SK-N-SH treated with all-trans-retinoic acid at 6 μM for 48 hours (cell line): Measurements from ENCODE around the gene MESD.

Source experiments
- ATAC-seq: fragments of 200-7000 bp; cut with Tn5 transposase; 3 replicates; pipeline ENCODE4 v1.9.1; 2020; ENCODE audit warnings: mild to moderate bottlenecking, moderate library complexity
- ARNTL ChIP-seq: fragments of 450-650 bp; formaldehyde crosslinking; IDR thresholded peaks from 2 replicates; pipeline ENCODE4 v1.5.0; 2020; ENCODE audit warnings: low read depth, mild to moderate bottlenecking, moderate library complexity, borderline replicate concordance
- BACH2 ChIP-seq: fragments of 250-450 bp; sonication (Bioruptor Pico); IDR thresholded peaks from 2 replicates; pipeline ENCODE4 v1.9.0; 2021; ENCODE audit warnings: mild to moderate bottlenecking, borderline replicate concordance
- CSDC2 ChIP-seq: fragments of 250-450 bp; sonication (Bioruptor Pico); IDR thresholded peaks from 2 replicates; pipeline ENCODE4 v1.5.0; 2020; ENCODE audit warnings: mild to moderate bottlenecking, moderate library complexity
- CSRNP3 ChIP-seq: fragments of 250-450 bp; sonication (Bioruptor Pico); IDR thresholded peaks from 2 replicates; pipeline ENCODE4 v1.5.1; 2021; ENCODE audit warnings: mild to moderate bottlenecking, moderate library complexity
- ESRRG ChIP-seq: fragments of 250-450 bp; sonication (Bioruptor Pico); IDR thresholded peaks from 2 replicates; pipeline ENCODE4 v1.6.1; 2021; ENCODE audit warnings: mild to moderate bottlenecking
- GLIS3 ChIP-seq: fragments of 250-450 bp; sonication (Bioruptor Pico); IDR thresholded peaks from 2 replicates; pipeline ENCODE4 v1.5.0; 2020; ENCODE audit warnings: mild to moderate bottlenecking, moderate library complexity
- ISL1 ChIP-seq: fragments of 250-450 bp; sonication (Bioruptor Pico); IDR thresholded peaks from 2 replicates; pipeline ENCODE4 v2.1.2; 2022; ENCODE audit warnings: mild to moderate bottlenecking, moderate library complexity
- OSR1 ChIP-seq: fragments of 250-450 bp; sonication (Bioruptor Pico); IDR thresholded peaks from 2 replicates; pipeline ENCODE4 v1.8.0; 2022; ENCODE audit warnings: moderate library complexity, mild to moderate bottlenecking, inconsistent platforms
- PPARA ChIP-seq: fragments of 250-450 bp; sonication (Bioruptor Pico); IDR thresholded peaks from 2 replicates; pipeline ENCODE4 v1.5.0; 2020; ENCODE audit warnings: mild to moderate bottlenecking, borderline replicate concordance
- RARB ChIP-seq: fragments of 250-450 bp; sonication (Bioruptor Pico); IDR thresholded peaks from 2 replicates; pipeline ENCODE4 v1.8.0; 2021; ENCODE audit warnings: mild to moderate bottlenecking, moderate library complexity
- SNAI2 ChIP-seq: fragments of 250-450 bp; sonication (Bioruptor Pico); IDR thresholded peaks from 2 replicates; pipeline ENCODE4 v1.5.0; 2020; ENCODE audit warnings: mild to moderate bottlenecking, moderate library complexity
- TCF4 ChIP-seq: fragments of 250-450 bp; sonication (Bioruptor Pico); IDR thresholded peaks from 2 replicates; pipeline ENCODE4 v1.8.0; 2021; ENCODE audit warnings: mild to moderate bottlenecking, moderate library complexity, borderline replicate concordance
- TOX ChIP-seq: fragments of 250-450 bp; sonication (Bioruptor Pico); IDR thresholded peaks from 2 replicates; pipeline ENCODE4 v1.8.0; 2021; ENCODE audit warnings: mild to moderate bottlenecking, moderate library complexity, borderline replicate concordance
- ZC3H10 ChIP-seq: fragments of 250-450 bp; sonication (Bioruptor Pico); IDR thresholded peaks from 2 replicates; pipeline ENCODE4 v1.5.1; 2021; ENCODE audit warnings: mild to moderate bottlenecking, moderate library complexity
- ZFP3 ChIP-seq: fragments of 250-450 bp; sonication (Bioruptor Pico); IDR thresholded peaks from 2 replicates; pipeline ENCODE4 v1.5.0; 2020; ENCODE audit warnings: mild to moderate bottlenecking, moderate library complexity
- ZFP30 ChIP-seq: fragments of 450-650 bp; formaldehyde crosslinking; IDR thresholded peaks from 2 replicates; pipeline ENCODE4 v1.5.0; 2022; ENCODE audit warnings: mild to moderate bottlenecking, moderate library complexity
- ZNF565 ChIP-seq: fragments of 450-650 bp; formaldehyde crosslinking; conservative IDR thresholded peaks from 2 replicates; pipeline ENCODE4 v1.5.0; 2020; ENCODE audit warnings: low read depth, mild to moderate bottlenecking, moderate library complexity
- ZNF70 ChIP-seq: fragments of 450-650 bp; formaldehyde crosslinking; IDR thresholded peaks from 2 replicates; pipeline ENCODE4 v1.5.0; 2020; ENCODE audit warnings: mild to moderate bottlenecking, moderate library complexity
- ZNF8 ChIP-seq: fragments of 450-650 bp; formaldehyde crosslinking; IDR thresholded peaks from 2 replicates; pipeline ENCODE4 v1.5.0; 2020; ENCODE audit warnings: mild to moderate bottlenecking, moderate library complexity
- TF ChIP-seq, protein P1 (sequence below): fragments of 250-450 bp; sonication (Bioruptor Pico); IDR thresholded peaks from 2 replicates; pipeline ENCODE4 v1.8.0; 2021; ENCODE audit warnings: low read depth, mild to moderate bottlenecking, moderate library complexity, borderline replicate concordance
- TF ChIP-seq, protein P2 (sequence below): fragments of 250-450 bp; sonication (Bioruptor Pico); IDR thresholded peaks from 2 replicates; pipeline ENCODE4 v1.5.1; 2020; ENCODE audit warnings: low read depth, mild to moderate bottlenecking, moderate library complexity
- TF ChIP-seq, protein P3 (sequence below): fragments of 250-450 bp; sonication (Bioruptor Pico); IDR thresholded peaks from 2 replicates; pipeline ENCODE4 v1.8.0; 2020; ENCODE audit warnings: mild to moderate bottlenecking, moderate library complexity, borderline replicate concordance

MESD gene

DNA sequence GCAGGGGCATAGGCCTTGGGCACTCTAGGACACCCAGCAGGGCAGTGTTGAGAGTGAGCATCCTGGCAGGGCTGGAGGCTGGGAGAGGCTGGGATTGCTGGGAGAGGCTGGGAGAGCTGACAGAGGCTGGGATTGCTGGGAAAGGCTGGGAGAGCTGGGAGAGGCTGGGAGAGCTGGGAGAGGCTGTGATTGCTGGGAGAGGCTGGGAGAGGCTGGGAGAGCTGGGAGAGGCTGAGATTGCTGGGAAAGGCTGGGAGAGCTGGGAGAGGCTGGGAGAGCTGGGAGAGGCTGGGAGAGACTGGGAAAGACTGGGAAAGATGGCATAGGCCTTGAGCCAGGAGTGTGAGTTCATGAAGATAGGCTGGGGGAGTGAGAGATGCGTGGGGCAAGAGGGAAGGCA lies 77.8 kb downstream of the MESD start:
- no peak; the same call in 2 of the 3 replicates for ATAC-seq
- TF ChIP-seq, protein P1, sequence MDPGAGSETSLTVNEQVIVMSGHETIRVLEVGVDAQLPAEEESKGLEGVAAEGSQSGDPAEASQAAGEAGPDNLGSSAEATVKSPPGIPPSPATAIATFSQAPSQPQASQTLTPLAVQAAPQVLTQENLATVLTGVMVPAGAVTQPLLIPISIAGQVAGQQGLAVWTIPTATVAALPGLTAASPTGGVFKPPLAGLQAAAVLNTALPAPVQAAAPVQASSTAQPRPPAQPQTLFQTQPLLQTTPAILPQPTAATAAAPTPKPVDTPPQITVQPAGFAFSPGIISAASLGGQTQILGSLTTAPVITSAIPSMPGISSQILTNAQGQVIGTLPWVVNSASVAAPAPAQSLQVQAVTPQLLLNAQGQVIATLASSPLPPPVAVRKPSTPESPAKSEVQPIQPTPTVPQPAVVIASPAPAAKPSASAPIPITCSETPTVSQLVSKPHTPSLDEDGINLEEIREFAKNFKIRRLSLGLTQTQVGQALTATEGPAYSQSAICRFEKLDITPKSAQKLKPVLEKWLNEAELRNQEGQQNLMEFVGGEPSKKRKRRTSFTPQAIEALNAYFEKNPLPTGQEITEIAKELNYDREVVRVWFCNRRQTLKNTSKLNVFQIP: no peak
- TF ChIP-seq ZFP30 (CRISPR knock-in tag) (no peak), ZFP3 (CRISPR knock-in tag) (no peak), ZNF565 (CRISPR knock-in tag) (no peak), ZC3H10 (CRISPR knock-in tag) (no peak), CSDC2 (CRISPR knock-in tag) (no peak), ZNF70 (no peak), TCF4 (CRISPR knock-in tag) (no peak), ISL1 (CRISPR knock-in tag) (no peak), BACH2 (no peak), ARNTL (CRISPR knock-in tag) (no peak), PPARA (CRISPR knock-in tag) (no peak), SNAI2 (no peak), ZNF8 (CRISPR knock-in tag) (no peak), CSRNP3 (CRISPR knock-in tag) (no peak)
- TF ChIP-seq, protein P2, sequence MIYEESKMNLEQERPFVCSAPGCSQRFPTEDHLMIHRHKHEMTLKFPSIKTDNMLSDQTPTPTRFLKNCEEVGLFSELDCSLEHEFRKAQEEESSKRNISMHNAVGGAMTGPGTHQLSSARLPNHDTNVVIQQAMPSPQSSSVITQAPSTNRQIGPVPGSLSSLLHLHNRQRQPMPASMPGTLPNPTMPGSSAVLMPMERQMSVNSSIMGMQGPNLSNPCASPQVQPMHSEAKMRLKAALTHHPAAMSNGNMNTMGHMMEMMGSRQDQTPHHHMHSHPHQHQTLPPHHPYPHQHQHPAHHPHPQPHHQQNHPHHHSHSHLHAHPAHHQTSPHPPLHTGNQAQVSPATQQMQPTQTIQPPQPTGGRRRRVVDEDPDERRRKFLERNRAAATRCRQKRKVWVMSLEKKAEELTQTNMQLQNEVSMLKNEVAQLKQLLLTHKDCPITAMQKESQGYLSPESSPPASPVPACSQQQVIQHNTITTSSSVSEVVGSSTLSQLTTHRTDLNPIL (CRISPR knock-in tag): no peak
- TF ChIP-seq, protein P3, sequence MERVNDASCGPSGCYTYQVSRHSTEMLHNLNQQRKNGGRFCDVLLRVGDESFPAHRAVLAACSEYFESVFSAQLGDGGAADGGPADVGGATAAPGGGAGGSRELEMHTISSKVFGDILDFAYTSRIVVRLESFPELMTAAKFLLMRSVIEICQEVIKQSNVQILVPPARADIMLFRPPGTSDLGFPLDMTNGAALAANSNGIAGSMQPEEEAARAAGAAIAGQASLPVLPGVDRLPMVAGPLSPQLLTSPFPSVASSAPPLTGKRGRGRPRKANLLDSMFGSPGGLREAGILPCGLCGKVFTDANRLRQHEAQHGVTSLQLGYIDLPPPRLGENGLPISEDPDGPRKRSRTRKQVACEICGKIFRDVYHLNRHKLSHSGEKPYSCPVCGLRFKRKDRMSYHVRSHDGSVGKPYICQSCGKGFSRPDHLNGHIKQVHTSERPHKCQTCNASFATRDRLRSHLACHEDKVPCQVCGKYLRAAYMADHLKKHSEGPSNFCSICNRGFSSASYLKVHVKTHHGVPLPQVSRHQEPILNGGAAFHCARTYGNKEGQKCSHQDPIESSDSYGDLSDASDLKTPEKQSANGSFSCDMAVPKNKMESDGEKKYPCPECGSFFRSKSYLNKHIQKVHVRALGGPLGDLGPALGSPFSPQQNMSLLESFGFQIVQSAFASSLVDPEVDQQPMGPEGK (CRISPR knock-in tag): no peak
- TF ChIP-seq, all 23 proteins: peak for 0

- TF ChIP-seq, protein P1: no peak
- TF ChIP-seq ZNF70 (no peak), ZNF565 (CRISPR knock-in tag) (no peak)
- ATAC-seq: peak; percentile 83
Observed at GRCh38 chr15:80906159-80906766, 83.4 kb downstream of the MESD start.

- TF ChIP-seq BACH2 (no peak), RARB (CRISPR knock-in tag) (no peak), CSRNP3 (CRISPR knock-in tag) (no peak), SNAI2 (no peak), ZNF565 (CRISPR knock-in tag) (no peak), ESRRG (CRISPR knock-in tag) (no peak), GLIS3 (CRISPR knock-in tag) (no peak), ZFP3 (CRISPR knock-in tag) (no peak), OSR1 (no peak), TOX (CRISPR knock-in tag) (no peak)
- TF ChIP-seq, protein P3 (CRISPR knock-in tag): no peak
- no peak for ATAC-seq
Observed at GRCh38 chr15:80904998-80905397, 84.6 kb downstream of the MESD start.
